ENCODE measurements around the gene ZFP92.

DNA sequence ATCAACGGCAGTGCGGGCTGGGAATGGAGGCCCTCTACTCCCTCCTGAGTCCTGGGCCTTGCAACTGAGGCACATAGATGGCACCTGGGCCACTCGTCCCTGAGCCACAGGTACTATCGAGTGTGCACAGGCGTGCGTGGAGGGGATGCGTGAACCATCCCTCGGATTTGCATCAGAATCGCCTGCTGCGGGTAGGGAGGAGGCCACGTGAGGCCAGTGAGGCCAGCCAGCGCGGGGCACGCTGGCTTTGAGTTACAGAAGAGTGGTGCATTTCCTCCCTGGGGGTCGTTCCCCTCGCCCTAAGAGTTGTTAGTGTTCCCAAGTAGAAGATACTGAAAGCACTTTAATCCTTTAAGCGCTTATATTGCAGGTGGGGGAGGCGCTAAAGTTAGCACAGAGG lies 10.6 kb downstream of the ZFP92 start:
- TF ChIP-seq, protein P1, sequence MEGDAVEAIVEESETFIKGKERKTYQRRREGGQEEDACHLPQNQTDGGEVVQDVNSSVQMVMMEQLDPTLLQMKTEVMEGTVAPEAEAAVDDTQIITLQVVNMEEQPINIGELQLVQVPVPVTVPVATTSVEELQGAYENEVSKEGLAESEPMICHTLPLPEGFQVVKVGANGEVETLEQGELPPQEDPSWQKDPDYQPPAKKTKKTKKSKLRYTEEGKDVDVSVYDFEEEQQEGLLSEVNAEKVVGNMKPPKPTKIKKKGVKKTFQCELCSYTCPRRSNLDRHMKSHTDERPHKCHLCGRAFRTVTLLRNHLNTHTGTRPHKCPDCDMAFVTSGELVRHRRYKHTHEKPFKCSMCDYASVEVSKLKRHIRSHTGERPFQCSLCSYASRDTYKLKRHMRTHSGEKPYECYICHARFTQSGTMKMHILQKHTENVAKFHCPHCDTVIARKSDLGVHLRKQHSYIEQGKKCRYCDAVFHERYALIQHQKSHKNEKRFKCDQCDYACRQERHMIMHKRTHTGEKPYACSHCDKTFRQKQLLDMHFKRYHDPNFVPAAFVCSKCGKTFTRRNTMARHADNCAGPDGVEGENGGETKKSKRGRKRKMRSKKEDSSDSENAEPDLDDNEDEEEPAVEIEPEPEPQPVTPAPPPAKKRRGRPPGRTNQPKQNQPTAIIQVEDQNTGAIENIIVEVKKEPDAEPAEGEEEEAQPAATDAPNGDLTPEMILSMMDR (optimal IDR thresholded peaks at IDR 0.05 in 1 of 3, IDR thresholded peaks at IDR 0.05 in 1 of 3, conservative IDR thresholded peaks at IDR 0.05 in 1 of 3; ENCODE audit: extremely low read depth in 1 of 3, insufficient read depth in 2 of 3, low read length in 3 of 3) = no peak
- TF ChIP-seq EZH2 (IDR thresholded peaks at IDR 0.05; ENCODE audit: low read length) = no peak

Measured in keratinocyte (primary cell).